Kidney (tissue), 14 donors: Measurements from ENCODE around the gene ENTREP1. TPM values are rescaled to one million over a fixed set of nuclear protein-coding genes. Genes with fewer than 3 reads are reported as not detected.

Experiments used
- DNase-seq, 5 donors: peaks; one replicate each; pipeline ENCODE4 v3.0.0-alpha.2; 2013 to 2020
- FAIRE-seq: peaks from 2 replicates; lab custom pipeline; 2012; peaks lifted over from hg19 to GRCh38; lab: Jason Lieb, UNC
- H3K27ac ChIP-seq, 2 donors: one replicate each; pipeline ENCODE4 v1.7.0; 2013; ENCODE audit warnings: low read depth in 2 of 2, low read length in 2 of 2, inconsistent platforms in 1 of 2
- H3K27me3 ChIP-seq: one replicate; pipeline ENCODE4 v1.7.1; 2013; ENCODE audit warnings: low read length, inconsistent platforms; ENCODE audit not compliant: control insufficient read depth, insufficient read depth
- H3K36me3 ChIP-seq, 3 donors: one replicate each; pipeline versions ENCODE4 v1.7.0 to v1.7.1; 2013; ENCODE audit warnings: low read length in 3 of 3, control low read depth in 1 of 3, inconsistent platforms in 1 of 3; ENCODE audit not compliant: insufficient read depth in 3 of 3, control insufficient read depth in 2 of 3
- H3K4me1 ChIP-seq, 3 donors: one replicate each; pipeline versions ENCODE4 v1.7.0 to v1.7.1; 2013; ENCODE audit warnings: low read length in 3 of 3, inconsistent platforms in 1 of 3, low read depth in 1 of 3; ENCODE audit not compliant: control insufficient read depth in 2 of 3, insufficient read depth in 2 of 3
- H3K4me3 ChIP-seq, 3 donors: one replicate each; pipeline versions ENCODE4 v1.7.0 to v1.8.1; 2013; ENCODE audit warnings: low read length in 3 of 3, control low read depth in 1 of 3, inconsistent platforms in 1 of 3
- H3K9ac ChIP-seq, 3 donors: one replicate each; pipeline versions ENCODE4 v1.7.0 to v1.7.1; 2013; ENCODE audit warnings: low read length in 3 of 3, control low read depth in 1 of 3, inconsistent platforms in 1 of 3
- H3K9me3 ChIP-seq, 3 donors: one replicate each; pipeline versions ENCODE4 v1.7.0 to v1.7.1; 2013; ENCODE audit warnings: low read length in 3 of 3, control low read depth in 1 of 3, inconsistent platforms in 1 of 3; ENCODE audit not compliant: control insufficient read depth in 2 of 3, insufficient read depth in 1 of 3
- CTCF ChIP-seq: IDR thresholded peaks from 3 replicates; pipeline ENCODE4 v1.5.1; 2012; ENCODE audit warnings: mild to moderate bottlenecking, moderate library complexity, borderline replicate concordance; ENCODE audit not compliant: insufficient read depth; ENCODE audit errors: extremely low read depth
- intact Hi-C: fragments of 100-400 bp; cut with DNase I; formaldehyde crosslinking; loops from one replicate; pipeline ENCODE4 v1.11.1; 2022
- polyA plus RNA-seq: library from polyadenylated mRNA; stranded (reverse); fragments of 350-450 nt; fragmentation: Illumina TruSeq; extraction: RNeasy Lipid Tissue Mini Kit (QIAGEN cat#74804); gene quantifications from one replicate; pipeline ENCODE4 v1.2.3, GENCODE V29; 2014; ENCODE audit warnings: low read depth, low replicate concordance; ENCODE audit not compliant: insufficient read depth
- total RNA-seq: library from RNA; stranded (reverse); fragmentation: NEBNext Ultra II Directional; extraction: Animal tissue kit (Norgen Biotek cat#: 25700); gene quantifications from one replicate; pipeline ENCODE4 v1.2.1, GENCODE V29; 2021
- donor health status: control.
- donor health status: control.
- donor health status: control.
- donor health status: control.
- donor health status: control.
- donor health status: DM: yes; HTN: yes; CAD: no.
- donor health status: Normal renal cell carcinoma (clear cell type).

ENTREP1 gene
- total and polyA plus RNA-seq, 2 donors from 2014 or later, result 7.5 to 8.6 TPM

- Histone ChIP-seq H3K4me3 (no peak overlapping the region), H3K9ac (no peak overlapping the region), H3K4me1 (no peaks in the 10 kb centered on the region), H3K27me3 (no peaks in the 10 kb centered on the region), H3K9me3 (peaks cover 0 to 3% (median 0%) of the 10 kb centered on the region in 3 donors), H3K27ac (no peak overlapping the region), H3K36me3 (no peaks in the 10 kb centered on the region)
- no peak for TF ChIP-seq CTCF
- FAIRE-seq (no peak), DNase-seq (no peak)
- intact Hi-C loops, result no loop called here
Measured at GRCh38 chr9:69317081-69317480, 7.9 kb upstream of the ENTREP1 start.

GRCh38 chr9:69317894-69318293, 7.1 kb upstream of the ENTREP1 start:
- DNase-seq (no peak), FAIRE-seq (no peak)
- Histone ChIP-seq H3K36me3 (no peaks in the 10 kb centered on the region), H3K9me3 (peaks cover 0 to under 1% (median 0%) of the 10 kb centered on the region in 3 donors), H3K9ac (no peak overlapping the region), H3K4me1 (no peaks in the 10 kb centered on the region), H3K27ac (no peak overlapping the region), H3K27me3 (no peaks in the 10 kb centered on the region), H3K4me3 (no peak overlapping the region)
- TF ChIP-seq CTCF, result no peak
- intact Hi-C loops, result no loop called here

- intact Hi-C loops, result no loop called here
- Histone ChIP-seq H3K36me3 (no peaks in the 10 kb centered on the region), H3K27me3 (no peaks in the 10 kb centered on the region), H3K9ac (no peak overlapping the region), H3K4me1 (no peaks in the 10 kb centered on the region), H3K9me3 (no peaks in the 10 kb centered on the region), H3K27ac (no peak overlapping the region), H3K4me3 (no peak overlapping the region)
- no peak for TF ChIP-seq CTCF
- no peak for FAIRE-seq
- peak in 3 of 5 donors; percentile 15 to 73 (median 64) for DNase-seq
Measured at GRCh38 chr9:69319324-69320025, 5.5 kb upstream of the ENTREP1 start.
